Brain microvascular endothelial cell (primary cell): ENCODE results near the gene PRTN3.

ENCODE experiments used
- DNase-seq: peaks from one replicate; pipeline ENCODE4 v3.0.0-alpha.2; 2020
- H3K27ac ChIP-seq: fragments of 250-450 bp; sonication (Bioruptor Pico); 2 replicates; pipeline ENCODE4 v1.5.1; 2020; ENCODE audit warnings: mild to moderate bottlenecking, moderate library complexity
- H3K27me3 ChIP-seq: fragments of 250-450 bp; sonication (Bioruptor Pico); replicated peaks from 2 replicates; pipeline ENCODE4 v1.5.1; 2020; ENCODE audit warnings: mild to moderate bottlenecking
- H3K36me3 ChIP-seq: fragments of 250-450 bp; sonication (Bioruptor Pico); replicated peaks from 2 replicates; pipeline ENCODE4 v1.5.1; 2020; ENCODE audit warnings: mild to moderate bottlenecking
- H3K4me3 ChIP-seq: 2 replicates; pipeline ENCODE4 v1.5.1; 2011; ENCODE audit warnings: low read depth, mild to moderate bottlenecking, control low read depth, low read length, moderate library complexity
- CTCF ChIP-seq: IDR thresholded peaks from 2 replicates; pipeline ENCODE4 v1.5.1; 2011; ENCODE audit warnings: low read depth, mild to moderate bottlenecking, moderate library complexity, low read length, control low read depth, inconsistent platforms; ENCODE audit errors: missing control alignments
- in situ Hi-C: cut with HindIII; loops from 2 replicates; pipeline ENCODE4 v1.10.0; 2017; ENCODE audit warnings: low sequenced_read_pairs, low pct_ligation_motif_present

The PRTN3 gene

DNA sequence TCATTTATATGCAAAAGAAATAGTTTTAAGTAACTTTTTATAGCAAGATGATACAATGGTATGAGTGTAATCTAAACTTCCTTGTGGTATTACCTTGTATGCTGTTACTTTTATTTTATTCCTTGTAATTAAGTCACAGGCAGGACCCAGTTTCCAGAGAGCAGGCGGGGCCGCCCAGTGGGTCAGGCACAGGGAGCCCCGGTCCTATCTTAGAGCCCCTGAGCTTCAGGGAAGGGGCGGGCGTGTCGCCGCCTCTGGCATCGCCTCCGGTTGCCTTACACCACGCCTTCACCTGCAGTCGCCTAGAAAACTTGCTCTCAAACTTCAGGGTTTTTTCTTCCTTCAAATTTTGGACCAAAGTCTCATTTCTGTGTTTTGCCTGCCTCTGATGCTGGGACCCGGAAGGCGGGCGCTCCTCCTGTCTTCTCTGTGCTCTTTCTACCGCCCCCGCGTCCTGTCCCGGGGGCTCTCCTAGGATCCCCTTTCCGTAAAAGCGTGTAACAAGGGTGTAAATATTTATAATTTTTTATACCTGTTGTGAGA, 29.2 kb upstream of the PRTN3 start:
- Histone ChIP-seq H3K36me3 (peaks cover 75% of the 10 kb centered on the region), H3K4me3 (no peak overlapping the region), H3K27me3 (no peaks in the 10 kb centered on the region), H3K27ac (no peak overlapping the region)
- TF ChIP-seq CTCF = no peak
- DNase-seq = no peak
- in situ Hi-C loops = no loop called here

DNA sequence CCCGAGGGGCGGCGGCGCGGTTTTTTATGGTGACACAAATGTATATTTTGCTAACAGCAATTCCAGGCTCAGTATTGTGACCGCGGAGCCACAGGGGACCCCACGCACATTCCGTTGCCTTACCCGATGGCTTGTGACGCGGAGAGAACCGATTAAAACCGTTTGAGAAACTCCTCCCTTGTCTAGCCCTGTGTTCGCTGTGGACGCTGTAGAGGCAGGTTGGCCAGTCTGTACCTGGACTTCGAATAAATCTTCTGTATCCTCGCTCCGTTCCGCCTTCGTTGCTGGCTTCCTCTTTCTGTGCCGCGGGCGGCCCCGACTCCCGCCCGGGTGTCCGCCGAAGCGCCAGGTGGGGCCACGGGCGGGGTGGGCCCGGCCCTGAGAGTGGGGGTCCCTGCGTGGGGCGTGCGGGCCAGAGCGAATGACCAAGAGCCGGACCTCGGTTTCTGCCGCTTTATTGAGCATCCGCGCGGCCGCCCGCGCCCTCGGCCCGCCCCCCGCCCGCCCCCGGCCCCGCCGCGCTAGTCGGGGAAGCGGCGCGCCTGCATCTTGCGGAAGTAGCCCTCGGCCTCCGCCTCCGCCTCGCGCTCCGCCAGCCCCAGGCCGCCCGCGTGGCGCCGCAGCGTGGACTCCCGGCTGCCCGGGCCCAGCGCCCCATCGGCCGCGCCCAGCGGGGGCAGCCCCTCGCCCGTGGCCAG, 28.6 kb upstream of the PRTN3 start:
- Histone ChIP-seq H3K27me3 (no peaks in the 10 kb centered on the region), H3K4me3 (no peak overlapping the region), H3K36me3 (peaks cover 69% of the 10 kb centered on the region), H3K27ac (no peak overlapping the region)
- in situ Hi-C loops = no loop called here
- no peak for TF ChIP-seq CTCF
- DNase-seq = no peak

GRCh38 chr19:812747-813218, 28.0 kb upstream of the PRTN3 start:
- Histone ChIP-seq H3K36me3 (peaks cover 63% of the 10 kb centered on the region), H3K27ac (no peak overlapping the region), H3K4me3 (no peak overlapping the region), H3K27me3 (no peaks in the 10 kb centered on the region)
- DNase-seq = no peak
- in situ Hi-C loops = no loop called here
- TF ChIP-seq CTCF = no peak

DNA sequence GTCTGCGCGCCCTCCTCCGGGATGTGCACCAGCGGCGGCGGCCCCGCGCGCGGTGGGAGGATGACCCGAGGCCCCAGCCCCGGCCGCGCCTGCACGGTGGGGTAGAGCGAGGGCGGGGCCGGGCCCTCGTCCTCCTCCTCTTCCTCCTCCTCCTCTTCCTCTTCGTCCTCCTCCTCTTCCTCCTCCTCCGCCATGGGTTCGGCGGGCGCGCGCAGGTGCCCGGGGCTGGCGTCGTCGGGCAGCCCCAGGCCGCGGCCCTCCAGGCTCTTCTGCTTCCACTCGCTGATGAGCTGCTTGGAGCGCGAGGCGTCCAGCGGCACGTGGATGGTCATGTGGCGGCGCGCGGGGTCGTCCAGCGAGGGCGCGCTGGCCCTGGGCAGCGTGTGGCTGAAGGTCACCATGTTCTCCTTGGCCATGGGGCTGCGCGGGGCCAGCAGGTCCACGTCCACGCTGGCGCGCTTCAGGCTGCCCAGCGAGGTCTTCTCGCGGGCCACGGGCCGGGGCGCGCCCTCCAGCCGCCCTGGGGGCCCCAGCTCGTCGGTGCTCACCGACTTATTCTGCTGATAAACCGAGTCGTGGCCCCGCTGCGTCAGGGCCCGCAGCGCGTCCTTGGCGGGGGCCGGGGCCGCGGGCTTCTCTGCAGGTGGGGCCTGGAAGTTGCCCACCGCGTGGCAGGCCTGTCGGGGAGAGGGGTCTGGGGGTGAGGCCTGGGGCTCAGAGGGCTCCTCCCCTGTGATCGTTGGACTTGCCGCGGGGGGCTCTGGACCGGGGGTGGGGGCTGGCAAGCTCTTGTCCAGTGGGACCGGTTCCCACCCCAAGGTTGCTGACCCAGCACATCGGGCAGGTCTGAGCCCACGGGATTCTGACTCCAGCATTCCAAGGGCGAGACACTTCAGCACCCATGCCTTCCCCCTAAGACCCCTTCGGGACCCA, 27.3 kb upstream of the PRTN3 start:
- H3K4me3 ChIP-seq = no peak overlapping the region
- H3K27me3 ChIP-seq = no peaks in the 10 kb centered on the region
- in situ Hi-C loops = no loop called here
- H3K36me3 ChIP-seq = peaks cover 58% of the 10 kb centered on the region
- TF ChIP-seq CTCF = no peak
- no peak for DNase-seq
- no peak overlapping the region for H3K27ac ChIP-seq

- no peak overlapping the region for H3K4me3 ChIP-seq
- in situ Hi-C loops = no loop called here
- no peak for DNase-seq
- no peak overlapping the region for H3K27ac ChIP-seq
- no peaks in the 10 kb centered on the region for H3K27me3 ChIP-seq
- TF ChIP-seq CTCF = no peak
- peaks cover 49% of the 10 kb centered on the region for H3K36me3 ChIP-seq
These were observed 26.4 kb upstream of the PRTN3 start for GRCh38 chr19:814152-815078.
